ENCODE results near the gene TMEM63A.
"Not testable (repeated sequence)": the region's sequence is repeated elsewhere in the genome, so short reads cannot be mapped to it uniquely, and the experiment has no call there.

The TMEM63A gene

GRCh38 chr1:225840713-225841112 lies 41.5 kb downstream of the TMEM63A start:
- no peaks in the 10 kb centered on the region for H3K9me2 ChIP-seq (replicated peaks; ENCODE audit: insufficient read depth, low read length)
- no peaks in the 10 kb centered on the region for H4K20me1 ChIP-seq (ENCODE audit: insufficient read depth, low read length)
- H3K27me3 ChIP-seq (replicated peaks; ENCODE audit: insufficient read depth, low read length): no peaks in the 10 kb centered on the region
- DNase-seq: no peak
- H3K9ac ChIP-seq (ENCODE audit: low read length): no peak overlapping the region
- H3F3A ChIP-seq (ENCODE audit: insufficient read depth, low read length): peaks cover 7% of the 10 kb centered on the region
- no peak overlapping the region for H3K27ac ChIP-seq (ENCODE audit: low read length)
- TF ChIP-seq CTCF (IDR thresholded peaks at IDR 0.05; ENCODE audit: low read length) (no peak), EZH2 (optimal IDR thresholded peaks at IDR 0.05; ENCODE audit: low read depth, low read length) (no peak), EZH2phosphoT487 (IDR thresholded peaks at IDR 0.05; ENCODE audit: low read length) (no peak)
- no peaks in the 10 kb centered on the region for H3K9me3 ChIP-seq (replicated peaks; ENCODE audit: insufficient read depth, low read length)
- H3K4me3 ChIP-seq (ENCODE audit: low read length): no peak overlapping the region
- H3K79me2 ChIP-seq (ENCODE audit: low read length): no peaks in the 10 kb centered on the region
- H3K4me2 ChIP-seq (ENCODE audit: low read depth, low read length): no peak overlapping the region
- no peak overlapping the region for H2AFZ ChIP-seq (ENCODE audit: low read length)
- H3K36me3 ChIP-seq (replicated peaks; ENCODE audit: insufficient read depth, low read length): no peaks in the 10 kb centered on the region
- no peaks in the 10 kb centered on the region for H3K4me1 ChIP-seq (ENCODE audit: low read length)

- no peaks in the 10 kb centered on the region for H3K27me3 ChIP-seq (replicated peaks; ENCODE audit: insufficient read depth, low read length)
- no peak for DNase-seq
- H3K79me2 ChIP-seq (ENCODE audit: low read length): no peaks in the 10 kb centered on the region
- no peaks in the 10 kb centered on the region for H3K9me3 ChIP-seq (replicated peaks; ENCODE audit: insufficient read depth, low read length)
- no peak overlapping the region for H3K9ac ChIP-seq (ENCODE audit: low read length)
- H3K27ac ChIP-seq (ENCODE audit: low read length): no peak overlapping the region
- no peak for TF ChIP-seq EZH2 (optimal IDR thresholded peaks at IDR 0.05; ENCODE audit: low read depth, low read length)
- TF ChIP-seq EZH2phosphoT487 (IDR thresholded peaks at IDR 0.05; ENCODE audit: low read length): no peak
- no peak overlapping the region for H2AFZ ChIP-seq (ENCODE audit: low read length)
- no peaks in the 10 kb centered on the region for H3K4me1 ChIP-seq (ENCODE audit: low read length)
- peaks cover 7% of the 10 kb centered on the region for H3F3A ChIP-seq (ENCODE audit: insufficient read depth, low read length)
- H3K36me3 ChIP-seq (replicated peaks; ENCODE audit: insufficient read depth, low read length): no peaks in the 10 kb centered on the region
- no peaks in the 10 kb centered on the region for H3K9me2 ChIP-seq (replicated peaks; ENCODE audit: insufficient read depth, low read length)
- no peaks in the 10 kb centered on the region for H4K20me1 ChIP-seq (ENCODE audit: insufficient read depth, low read length)
- H3K4me2 ChIP-seq (ENCODE audit: low read depth, low read length): no peak overlapping the region
- no peak overlapping the region for H3K4me3 ChIP-seq (ENCODE audit: low read length)
These were observed 42.0 kb downstream of the TMEM63A start for GRCh38 chr1:225840223-225840610.

GRCh38 chr1:225838793-225839192 lies 43.4 kb downstream of the TMEM63A start:
- DNase-seq: no peak
- Histone ChIP-seq H3K9ac (ENCODE audit: low read length) (no peak overlapping the region), H3K9me2 (replicated peaks; ENCODE audit: insufficient read depth, low read length) (no peaks in the 10 kb centered on the region), H2AFZ (ENCODE audit: low read length) (no peak overlapping the region), H3K36me3 (replicated peaks; ENCODE audit: insufficient read depth, low read length) (no peaks in the 10 kb centered on the region), H3K4me1 (ENCODE audit: low read length) (no peaks in the 10 kb centered on the region), H4K20me1 (ENCODE audit: insufficient read depth, low read length) (no peaks in the 10 kb centered on the region), H3K79me2 (ENCODE audit: low read length) (no peaks in the 10 kb centered on the region), H3F3A (ENCODE audit: insufficient read depth, low read length) (peaks cover 7% of the 10 kb centered on the region), H3K4me2 (ENCODE audit: low read depth, low read length) (no peak overlapping the region), H3K27me3 (replicated peaks; ENCODE audit: insufficient read depth, low read length) (no peaks in the 10 kb centered on the region), H3K9me3 (replicated peaks; ENCODE audit: insufficient read depth, low read length) (no peaks in the 10 kb centered on the region), H3K27ac (ENCODE audit: low read length) (no peak overlapping the region), H3K4me3 (ENCODE audit: low read length) (no peak overlapping the region)
- TF ChIP-seq CTCF (IDR thresholded peaks at IDR 0.05; ENCODE audit: low read length) (no peak), EZH2 (optimal IDR thresholded peaks at IDR 0.05; ENCODE audit: low read depth, low read length) (no peak), EZH2phosphoT487 (IDR thresholded peaks at IDR 0.05; ENCODE audit: low read length) (no peak)

- not testable (repeated sequence) for H3K27ac ChIP-seq (ENCODE audit: low read length); H4K20me1 ChIP-seq (ENCODE audit: insufficient read depth, low read length); H3K27me3 ChIP-seq (replicated peaks; ENCODE audit: insufficient read depth, low read length); H3K4me1 ChIP-seq (ENCODE audit: low read length); H3K9ac ChIP-seq (ENCODE audit: low read length); H2AFZ ChIP-seq (ENCODE audit: low read length); H3K4me3 ChIP-seq (ENCODE audit: low read length); H3F3A ChIP-seq (ENCODE audit: insufficient read depth, low read length); H3K9me3 ChIP-seq (replicated peaks; ENCODE audit: insufficient read depth, low read length); H3K9me2 ChIP-seq (replicated peaks; ENCODE audit: insufficient read depth, low read length); H3K79me2 ChIP-seq (ENCODE audit: low read length); H3K36me3 ChIP-seq (replicated peaks; ENCODE audit: insufficient read depth, low read length); H3K4me2 ChIP-seq (ENCODE audit: low read depth, low read length); DNase-seq
These were observed 45.9 kb downstream of the TMEM63A start for GRCh38 chr1:225836296-225836695.

Measured in MM.1S (cell line).